ENCODE data around the gene MZT2A. TPM values are rescaled to one million over a fixed set of nuclear protein-coding genes. Genes with fewer than 3 reads are reported as not detected.
"Not testable (repeated sequence)": the region's sequence is repeated elsewhere in the genome, so short reads cannot be mapped to it uniquely, and the experiment has no call there.

MZT2A gene
- total RNA-seq, 2 experiments from 2014 or later, result 69.9 to 110 TPM

DNA sequence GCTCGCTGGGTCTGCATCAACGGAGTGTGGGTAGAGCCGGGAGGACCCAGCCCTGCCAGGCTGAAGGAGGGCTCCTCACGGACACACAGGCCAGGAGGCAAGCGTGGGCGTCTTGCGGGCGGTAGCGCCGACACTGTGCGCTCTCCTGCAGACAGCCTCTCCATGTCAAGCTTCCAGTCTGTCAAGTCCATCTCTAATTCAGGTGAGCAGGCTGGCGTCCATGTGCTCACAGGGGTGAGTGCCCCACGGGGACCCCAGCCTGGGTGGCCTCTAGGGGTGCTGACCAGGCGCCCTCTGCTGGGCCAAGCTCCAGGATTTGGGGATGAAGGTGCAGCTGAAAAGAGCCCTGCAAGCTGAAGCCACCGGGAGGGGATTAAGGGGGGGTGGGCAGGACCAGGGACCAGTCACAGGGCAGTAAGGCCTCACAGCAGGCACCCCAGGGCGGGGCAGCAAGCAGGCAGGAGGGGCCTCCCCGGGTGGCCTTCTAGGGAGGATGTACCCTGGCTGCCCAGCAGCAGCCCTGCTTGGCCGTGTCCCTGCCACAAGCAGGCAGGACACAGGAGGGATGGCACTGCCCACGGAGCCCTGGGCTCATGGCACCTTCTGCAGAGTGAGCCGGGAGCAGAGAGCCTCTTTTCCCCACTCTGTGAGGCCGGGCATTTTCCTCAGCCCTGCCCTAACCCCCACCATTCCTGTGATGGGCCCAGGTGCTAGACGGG lies 38.6 kb upstream of the MZT2A start:
- CTCF ChIA-PET; H3K36me3 Mint-ChIP-seq (ENCODE audit: low read depth); H3K27me3 Mint-ChIP-seq; H3K9me3 Mint-ChIP-seq (ENCODE audit: low read depth); intact Hi-C loops (cut with DNase I, micrococcal nuclease); POLR2A ChIA-PET; H3K4me3 Mint-ChIP-seq; H3K4me1 Mint-ChIP-seq; ATAC-seq; H3K27ac Mint-ChIP-seq: not testable (repeated sequence)
- DNase-seq, result peak; percentile 30

GRCh38 chr2:131529864-131530445 lies 37.8 kb upstream of the MZT2A start:
- not testable (repeated sequence) for DNase-seq; H3K36me3 Mint-ChIP-seq (ENCODE audit: low read depth)

GRCh38 chr2:131528981-131529863 lies 37.0 kb upstream of the MZT2A start:
- intact Hi-C loops (cut with DNase I, micrococcal nuclease), result loop anchor here in 1 of 2 experiments (5.0 kb wide), 1 partner anchor 117 kb away; no protein-coding TSS in a partner anchor
- H3K4me1 Mint-ChIP-seq; POLR2A ChIA-PET; H3K27me3 Mint-ChIP-seq; H3K36me3 Mint-ChIP-seq (ENCODE audit: low read depth); H3K27ac Mint-ChIP-seq; H3K9me3 Mint-ChIP-seq (ENCODE audit: low read depth): not testable (repeated sequence)
- ATAC-seq (peak; percentile 35), DNase-seq (peak; percentile 23)
- H3K4me3 Mint-ChIP-seq, result peak overlapping the region; percentile 49
- CTCF ChIA-PET, result interaction anchor here (0.7 kb wide), 1 partner anchor 142 kb away, joined by 3 read pairs; no protein-coding TSS in a partner anchor

More at GRCh38 chr2:131529864-131530445, 37.8 kb upstream of the MZT2A start:
- H3K9me3 Mint-ChIP-seq (ENCODE audit: low read depth); ATAC-seq; H3K27ac Mint-ChIP-seq; H3K27me3 Mint-ChIP-seq; CTCF ChIA-PET; H3K4me1 Mint-ChIP-seq; H3K4me3 Mint-ChIP-seq; POLR2A ChIA-PET: not testable (repeated sequence)
- intact Hi-C loops (cut with DNase I, micrococcal nuclease), result loop anchor here in 1 of 2 experiments (5.0 kb wide), 1 partner anchor 118 kb away; no protein-coding TSS in a partner anchor

GRCh38 chr2:131527131-131528001 lies 35.2 kb upstream of the MZT2A start, which contains the start of gene CCDC74A:
CCDC74A (plus strand) TSS chr2:131527888; CDS start chr2:131527971, 83 bp downstream.
- H3K27me3 Mint-ChIP-seq; H3K9me3 Mint-ChIP-seq (ENCODE audit: low read depth); H3K36me3 Mint-ChIP-seq (ENCODE audit: low read depth); H3K4me1 Mint-ChIP-seq; POLR2A ChIA-PET: not testable (repeated sequence)
- DNase-seq, result peak; percentile 87
- ATAC-seq, result peak; percentile 88
- H3K27ac Mint-ChIP-seq, result peak within 1 kb of the TSS; percentile 69
- peak within 1 kb of the TSS; percentile 71 for H3K4me3 Mint-ChIP-seq
- intact Hi-C loops (cut with DNase I, micrococcal nuclease), result loop anchor here (1.0 to 5.0 kb wide), 2 partner anchors 35 to 115 kb away; partner anchors contain the start of gene MZT2A (in 2 of the 2)
- CTCF ChIA-PET, result interaction anchor here (0.6 kb wide), 1 partner anchor 19 kb away, joined by 3 read pairs; no protein-coding TSS in a partner anchor

DNA sequence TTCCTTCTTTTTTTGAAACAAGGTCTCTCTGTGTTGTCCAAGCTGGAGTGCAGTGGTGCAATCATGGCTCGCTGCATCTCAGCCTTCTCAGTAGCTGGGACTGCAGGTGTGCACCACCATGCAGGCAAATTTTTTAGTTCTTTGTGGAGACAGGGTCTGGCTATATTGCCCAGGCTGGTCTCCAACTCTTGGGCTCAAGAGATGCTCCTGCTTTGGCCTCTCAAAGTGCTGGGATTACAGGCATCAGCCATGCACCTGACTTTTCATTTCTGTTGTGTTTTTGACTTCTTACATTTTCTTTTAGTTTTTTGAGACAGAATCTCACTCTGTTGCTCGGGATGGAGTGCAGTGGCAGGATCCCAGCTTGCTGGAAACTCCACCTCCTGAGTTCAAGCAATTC lies 33.1 kb upstream of the MZT2A start:
- H3K36me3 Mint-ChIP-seq (ENCODE audit: low read depth); H3K4me3 Mint-ChIP-seq; H3K4me1 Mint-ChIP-seq; DNase-seq; POLR2A ChIA-PET; H3K27ac Mint-ChIP-seq; H3K27me3 Mint-ChIP-seq; ATAC-seq; CTCF ChIA-PET; H3K9me3 Mint-ChIP-seq (ENCODE audit: low read depth): not testable (repeated sequence)
- intact Hi-C loops (cut with DNase I, micrococcal nuclease), result loop anchor here in 1 of 2 experiments (5.0 kb wide), 1 partner anchor 113 kb away; no protein-coding TSS in a partner anchor

DNA sequence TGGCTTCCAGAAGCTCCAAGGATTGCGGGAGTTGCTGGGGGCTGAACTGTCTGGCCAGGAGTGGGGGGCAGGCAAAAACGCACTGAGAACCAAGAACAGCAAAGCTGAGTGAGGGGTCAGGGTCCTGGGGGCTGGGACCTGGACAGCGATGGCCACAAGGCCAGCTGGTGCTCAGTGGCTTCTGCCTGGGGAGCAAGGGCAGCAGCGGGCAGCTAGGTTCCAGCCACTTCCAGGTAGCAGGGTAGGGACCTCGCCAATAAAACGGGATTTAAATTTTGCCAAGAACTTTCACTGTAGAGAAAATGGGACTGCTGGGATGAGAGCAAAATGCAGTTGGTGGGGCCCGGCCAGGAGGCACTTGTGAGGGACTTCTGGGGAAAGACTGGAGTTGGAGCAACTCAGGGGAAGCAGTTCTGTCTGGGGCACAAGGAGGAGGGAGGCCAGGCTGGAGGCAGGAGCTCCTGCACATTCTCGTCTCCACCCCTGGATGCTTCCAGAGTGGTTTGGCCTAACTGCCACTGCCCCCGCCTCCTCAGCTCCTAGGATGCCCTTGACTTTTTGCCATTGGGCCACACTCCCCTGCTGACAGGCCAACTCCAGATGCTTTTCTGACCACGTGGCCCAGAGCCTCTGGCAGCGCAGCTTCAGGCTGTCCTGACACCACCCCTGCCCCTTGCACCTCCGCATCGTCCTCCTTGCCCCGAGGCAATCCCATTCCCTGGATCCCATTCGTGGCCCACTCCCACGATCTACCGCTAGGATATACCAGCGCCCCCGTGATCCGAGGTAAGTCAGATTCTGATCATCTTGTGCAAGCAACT lies 30.0 kb upstream of the MZT2A start:
- ATAC-seq (no peak), DNase-seq (no peak)
- intact Hi-C loops (cut with DNase I, micrococcal nuclease), result no loop called here
- Mint-ChIP-seq H3K4me3 (no peak overlapping the region), H3K36me3 (ENCODE audit: low read depth) (peaks cover 5% of the 10 kb centered on the region), H3K4me1 (no peaks in the 10 kb centered on the region), H3K9me3 (ENCODE audit: low read depth) (no peaks in the 10 kb centered on the region), H3K27ac (no peak overlapping the region), H3K27me3 (no peaks in the 10 kb centered on the region)
- CTCF ChIA-PET, result interaction anchor here (1.2 kb wide), 1 partner anchor 29 kb away, joined by 3 read pairs; no protein-coding TSS in a partner anchor
- POLR2A ChIA-PET, result interaction anchor here (0.7 kb wide), 1 partner anchor 28 kb away, joined by 3 read pairs; no protein-coding TSS in a partner anchor

DNA sequence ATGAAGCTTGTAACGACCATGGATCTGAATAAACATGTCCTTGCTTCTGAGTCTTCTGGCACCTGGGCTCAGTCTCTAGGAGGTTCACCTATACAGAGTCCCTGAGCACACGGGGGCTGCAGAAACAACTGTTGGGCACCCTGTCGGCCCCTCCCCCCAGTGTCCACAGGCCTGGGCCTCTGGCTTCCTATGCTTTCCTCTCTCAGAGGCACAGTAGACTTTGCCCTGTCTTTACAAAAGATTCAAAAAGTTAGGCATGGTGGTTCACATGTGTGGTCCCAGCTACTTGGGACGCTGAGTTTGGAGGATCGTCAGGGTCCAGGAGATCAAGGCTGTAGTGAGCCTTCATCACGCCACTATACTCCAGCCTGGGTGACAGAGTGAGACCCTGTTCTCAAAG lies 29.3 kb upstream of the MZT2A start:
- H3K27me3 Mint-ChIP-seq; H3K36me3 Mint-ChIP-seq (ENCODE audit: low read depth); H3K4me1 Mint-ChIP-seq; ATAC-seq; H3K9me3 Mint-ChIP-seq (ENCODE audit: low read depth); H3K27ac Mint-ChIP-seq; DNase-seq; H3K4me3 Mint-ChIP-seq; POLR2A ChIA-PET; intact Hi-C loops (cut with DNase I, micrococcal nuclease): not testable (repeated sequence)
- CTCF ChIA-PET, result interaction anchor here (1.2 kb wide), 1 partner anchor 28 kb away, joined by 3 read pairs; no protein-coding TSS in a partner anchor

DNA sequence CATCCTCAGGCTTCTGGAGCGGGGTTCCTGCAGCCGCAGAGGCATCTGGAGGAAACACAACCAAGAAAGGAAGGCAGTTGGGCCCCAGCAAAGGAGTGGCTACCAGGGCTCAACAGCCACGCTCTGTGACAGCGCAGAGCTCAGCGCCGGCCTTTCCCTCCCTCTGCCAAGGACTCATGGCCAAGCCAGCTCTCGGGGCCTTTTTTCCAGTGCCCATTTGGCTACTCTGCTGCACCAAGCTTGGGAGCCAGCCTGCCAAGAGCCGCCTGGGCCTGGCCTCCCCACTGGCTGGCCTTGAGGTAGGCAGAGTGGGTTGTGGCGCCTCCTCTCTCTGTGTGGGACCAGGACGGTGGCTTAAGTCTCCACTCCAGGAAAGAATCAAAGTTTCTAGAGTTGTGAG lies 28.3 kb upstream of the MZT2A start:
- POLR2A ChIA-PET, result no interaction called here
- ATAC-seq, result no peak

DNA sequence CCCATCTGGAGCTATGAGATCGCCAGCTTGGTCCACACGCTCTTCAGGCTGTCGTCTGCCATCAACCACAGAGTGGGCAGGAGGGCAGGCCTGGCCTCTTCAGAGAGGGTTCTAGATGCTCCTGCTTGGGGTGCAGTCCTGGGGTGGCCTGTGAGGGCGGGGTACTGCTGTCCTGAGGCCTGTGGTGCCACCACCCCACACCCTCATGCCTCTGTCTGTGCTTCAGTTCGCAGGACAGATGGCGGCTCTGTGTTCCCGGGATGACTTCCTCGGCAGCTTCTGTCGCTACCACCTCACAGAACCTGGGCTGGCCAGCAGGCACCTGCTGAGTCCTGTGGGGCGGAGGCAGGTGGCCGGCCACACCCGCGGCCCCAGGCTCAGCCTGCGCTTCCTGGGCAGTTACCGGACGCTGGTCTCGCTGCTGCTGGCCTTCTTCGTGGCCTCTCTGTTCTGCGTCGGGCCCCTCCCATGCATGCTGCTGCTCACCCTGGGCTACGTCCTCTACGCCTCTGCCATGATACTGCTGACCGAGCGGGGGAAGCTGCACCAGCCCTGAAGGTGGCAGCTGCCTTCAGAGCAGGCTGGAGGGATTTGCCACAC lies 27.8 kb upstream of the MZT2A start:
- CTCF ChIA-PET; intact Hi-C loops (cut with DNase I, micrococcal nuclease); ATAC-seq; H3K4me1 Mint-ChIP-seq; H3K27ac Mint-ChIP-seq; H3K4me3 Mint-ChIP-seq; H3K9me3 Mint-ChIP-seq (ENCODE audit: low read depth); DNase-seq; H3K27me3 Mint-ChIP-seq: not testable (repeated sequence)
- peaks cover 12% of the 10 kb centered on the region for H3K36me3 Mint-ChIP-seq (ENCODE audit: low read depth)
- POLR2A ChIA-PET, result interaction anchor here (0.6 kb wide), 1 partner anchor 479 kb away, joined by 3 read pairs; no protein-coding TSS in a partner anchor

More for the DNA sequence above, 28.3 kb upstream of the MZT2A start:
- peaks cover 12% of the 10 kb centered on the region for H3K36me3 Mint-ChIP-seq (ENCODE audit: low read depth)
- CTCF ChIA-PET, result no interaction called here
- H3K4me1 Mint-ChIP-seq, result no peaks in the 10 kb centered on the region
- H3K27me3 Mint-ChIP-seq, result no peaks in the 10 kb centered on the region
- no peak for DNase-seq
- H3K9me3 Mint-ChIP-seq (ENCODE audit: low read depth), result no peaks in the 10 kb centered on the region
- H3K27ac Mint-ChIP-seq, result no peak overlapping the region
- H3K4me3 Mint-ChIP-seq, result no peak overlapping the region
- intact Hi-C loops (cut with DNase I, micrococcal nuclease), result no loop called here

DNA sequence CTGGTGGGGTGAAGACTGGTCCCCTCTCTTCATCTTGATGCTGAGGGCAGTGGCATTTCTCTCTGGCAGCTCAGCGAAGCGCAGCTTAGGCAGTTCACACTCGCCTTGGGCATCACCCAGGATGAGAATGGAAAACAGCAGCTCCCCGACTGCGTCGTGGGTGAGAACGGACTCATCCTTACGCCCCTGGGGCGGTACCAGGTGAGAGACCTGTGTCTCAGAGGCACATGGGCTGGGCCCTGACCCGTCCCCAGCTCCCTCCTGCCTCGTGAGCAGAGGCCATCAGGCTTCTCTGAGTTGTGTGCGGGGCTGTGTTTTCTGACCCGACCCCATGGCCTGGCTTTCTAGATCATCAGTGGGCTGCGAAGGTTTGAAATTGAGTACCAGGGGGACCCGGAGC lies 27.3 kb upstream of the MZT2A start:
- Mint-ChIP-seq H3K36me3 (ENCODE audit: low read depth) (peaks cover 12% of the 10 kb centered on the region), H3K9me3 (ENCODE audit: low read depth) (no peaks in the 10 kb centered on the region), H3K27me3 (no peaks in the 10 kb centered on the region), H3K4me1 (no peaks in the 10 kb centered on the region), H3K4me3 (no peak overlapping the region), H3K27ac (no peak overlapping the region)
- intact Hi-C loops (cut with DNase I, micrococcal nuclease), result no loop called here
- DNase-seq (no peak), ATAC-seq (no peak)
- ChIA-PET POLR2A (interaction anchor here (0.6 kb wide), 1 partner anchor 478 kb away, joined by 3 read pairs; no protein-coding TSS in a partner anchor), CTCF (no interaction called here)

Measured in activated CD4-positive, alpha-beta T cell treated with anti-CD3 and anti-CD28 coated beads for 36 hours (primary cell).